Inferior parietal cortex (tissue), 1 donor: ENCODE data around the gene CAPN6.

Source experiments
- DNase-seq: peaks from one replicate; pipeline ENCODE4 v3.0.0-alpha.2; 2016; ENCODE audit errors: extremely low spot score

The CAPN6 gene

GRCh38 chrX:111270339-111270738 lies at the start of gene CAPN6:
TSS of gene CAPN6 (minus strand) at chrX:111270483. CDS start at chrX:111263936, 6,547 bp downstream.
- no peak for DNase-seq

- no peak for DNase-seq
Measured at GRCh38 chrX:111319451-111319850, 49.2 kb upstream of the CAPN6 start.

- no peak for DNase-seq
Measured at GRCh38 chrX:111318901-111319300, 48.6 kb upstream of the CAPN6 start.

- no peak for DNase-seq
Measured at GRCh38 chrX:111309083-111309482, 38.8 kb upstream of the CAPN6 start.

- DNase-seq: no peak
Measured at GRCh38 chrX:111308039-111308438, 37.8 kb upstream of the CAPN6 start.

- no peak for DNase-seq
Measured at GRCh38 chrX:111302284-111302683, 32.0 kb upstream of the CAPN6 start.

GRCh38 chrX:111288841-111289240 lies 18.6 kb upstream of the CAPN6 start:
- DNase-seq: no peak

- no peak for DNase-seq
Measured at GRCh38 chrX:111284631-111285293, 14.5 kb upstream of the CAPN6 start.

- no peak for DNase-seq
Measured at GRCh38 chrX:111283446-111283845, 13.2 kb upstream of the CAPN6 start.

- no peak for DNase-seq
Measured at GRCh38 chrX:111282991-111283390, 12.7 kb upstream of the CAPN6 start.

- DNase-seq: no peak
Measured at GRCh38 chrX:111282139-111282538, 11.9 kb upstream of the CAPN6 start.

GRCh38 chrX:111268506-111268905 lies 1.8 kb downstream of the CAPN6 start:
- no peak for DNase-seq

- no peak for DNase-seq
Measured at GRCh38 chrX:111265486-111265885, 4.8 kb downstream of the CAPN6 start.

GRCh38 chrX:111264385-111264784 lies 5.9 kb downstream of the CAPN6 start:
- DNase-seq: no peak

- DNase-seq: no peak
Measured at GRCh38 chrX:111262086-111262485, 8.2 kb downstream of the CAPN6 start.

GRCh38 chrX:111260451-111260850 lies 9.8 kb downstream of the CAPN6 start:
- DNase-seq: no peak

- no peak for DNase-seq
Measured at GRCh38 chrX:111259559-111259958, 10.7 kb downstream of the CAPN6 start.

GRCh38 chrX:111257733-111258132 lies 12.6 kb downstream of the CAPN6 start:
- DNase-seq: no peak

- no peak for DNase-seq
Measured at GRCh38 chrX:111254896-111255693, 15.2 kb downstream of the CAPN6 start.

GRCh38 chrX:111244235-111244750 lies 26.0 kb downstream of the CAPN6 start:
- peak; percentile 28 for DNase-seq

GRCh38 chrX:111216293-111216801 lies 53.9 kb downstream of the CAPN6 start:
- no peak for DNase-seq

- no peak for DNase-seq
Measured at GRCh38 chrX:111207851-111208250, 62.4 kb downstream of the CAPN6 start.

GRCh38 chrX:111200327-111200726 lies 70.0 kb downstream of the CAPN6 start:
- no peak for DNase-seq
